Peyer's patch (tissue), 4 donors: ENCODE results near the gene SKAP1.

Experiments
- POLR2A ChIP-seq, 2 donors: fragments of 450-650 bp; IDR thresholded peaks; one replicate each; pipeline ENCODE4 v1.5.1; 2017; ENCODE audit warnings: antibody characterized with exemption in 2 of 2, mild to moderate bottlenecking in 2 of 2, moderate library complexity in 2 of 2
- TF ChIP-seq, protein P1 (sequence below), 6 experiments: fragments of 450-650 bp in 4 of 6; fragments of 200-600 bp in 2 of 6; sonication (generic) in 1 of 6; IDR thresholded peaks; one replicate each; pipeline ENCODE4 v1.5.1; 2017 to 2019; ENCODE audit warnings: antibody characterized with exemption in 6 of 6, mild to moderate bottlenecking in 3 of 6, moderate library complexity in 1 of 6

DNA sequence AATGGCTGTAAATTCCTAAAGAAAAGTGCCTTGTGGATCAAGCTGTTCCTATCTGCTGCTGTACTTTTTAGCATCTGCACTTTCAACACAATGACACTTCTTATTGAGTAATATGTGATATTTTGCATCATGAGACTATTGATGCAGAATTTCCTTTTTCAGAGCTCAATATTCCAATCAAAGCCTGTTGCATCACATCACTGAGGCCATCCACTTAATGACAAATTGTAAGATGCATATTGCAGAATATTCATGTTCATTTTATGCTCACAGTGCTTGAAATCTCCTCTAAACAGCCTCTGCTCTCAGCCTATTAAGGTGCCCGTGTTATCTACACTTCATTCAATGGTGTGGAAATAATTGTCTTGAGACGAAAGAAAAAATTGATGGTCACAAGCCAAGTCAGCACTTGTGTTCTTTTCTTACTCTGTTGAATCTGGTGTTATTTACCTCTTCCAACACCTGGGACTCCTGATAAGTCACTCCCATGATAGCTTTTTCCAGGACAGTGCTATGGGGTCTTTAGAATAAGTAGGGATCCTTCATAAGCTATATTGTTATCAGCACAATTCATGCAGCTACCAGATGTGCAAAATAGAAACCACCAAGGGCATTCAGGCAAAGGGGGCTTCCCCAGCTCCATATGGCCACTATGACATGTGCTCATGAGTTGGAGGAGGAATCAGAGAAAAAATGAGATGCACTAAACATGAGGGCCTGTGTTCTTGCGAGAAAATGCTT is 9.3 kb upstream of the SKAP1 start:
- TF ChIP-seq, protein P1, sequence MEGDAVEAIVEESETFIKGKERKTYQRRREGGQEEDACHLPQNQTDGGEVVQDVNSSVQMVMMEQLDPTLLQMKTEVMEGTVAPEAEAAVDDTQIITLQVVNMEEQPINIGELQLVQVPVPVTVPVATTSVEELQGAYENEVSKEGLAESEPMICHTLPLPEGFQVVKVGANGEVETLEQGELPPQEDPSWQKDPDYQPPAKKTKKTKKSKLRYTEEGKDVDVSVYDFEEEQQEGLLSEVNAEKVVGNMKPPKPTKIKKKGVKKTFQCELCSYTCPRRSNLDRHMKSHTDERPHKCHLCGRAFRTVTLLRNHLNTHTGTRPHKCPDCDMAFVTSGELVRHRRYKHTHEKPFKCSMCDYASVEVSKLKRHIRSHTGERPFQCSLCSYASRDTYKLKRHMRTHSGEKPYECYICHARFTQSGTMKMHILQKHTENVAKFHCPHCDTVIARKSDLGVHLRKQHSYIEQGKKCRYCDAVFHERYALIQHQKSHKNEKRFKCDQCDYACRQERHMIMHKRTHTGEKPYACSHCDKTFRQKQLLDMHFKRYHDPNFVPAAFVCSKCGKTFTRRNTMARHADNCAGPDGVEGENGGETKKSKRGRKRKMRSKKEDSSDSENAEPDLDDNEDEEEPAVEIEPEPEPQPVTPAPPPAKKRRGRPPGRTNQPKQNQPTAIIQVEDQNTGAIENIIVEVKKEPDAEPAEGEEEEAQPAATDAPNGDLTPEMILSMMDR (IDR thresholded peaks at IDR 0.05), result no peak
- no peak for TF ChIP-seq POLR2A (IDR thresholded peaks at IDR 0.05)
